Mesenchymal stem cell (in vitro differentiated cells and primary cell): ENCODE measurements around the gene PPP1R9A.

Experiments
- DNase-seq: peaks from one replicate; pipeline ENCODE4 v3.0.0-alpha.2; 2013
- H2AFZ ChIP-seq: one replicate; pipeline ENCODE4 v1.6.1; 2013; ENCODE audit warnings: low read depth, mild to moderate bottlenecking, control low read depth, inconsistent platforms, low read length, moderate library complexity
- H2AK5ac ChIP-seq: 2 replicates; pipeline ENCODE4 v1.6.1; 2013; ENCODE audit warnings: low read length, moderate library complexity, mild to moderate bottlenecking, inconsistent platforms; ENCODE audit not compliant: severe bottlenecking
- H2BK120ac ChIP-seq: one replicate; pipeline ENCODE4 v1.6.1; 2013; ENCODE audit warnings: low read depth, mild to moderate bottlenecking, inconsistent platforms, low read length, moderate library complexity
- H2BK12ac ChIP-seq, 2 experiments: one replicate each; pipeline ENCODE4 v1.6.1; 2013; ENCODE audit warnings: inconsistent platforms in 2 of 2, low read length in 2 of 2, mild to moderate bottlenecking in 2 of 2, moderate library complexity in 2 of 2, control low read depth in 1 of 2
- H2BK15ac ChIP-seq: one replicate; pipeline ENCODE4 v1.6.1; 2013; ENCODE audit warnings: mild to moderate bottlenecking, low read depth, inconsistent platforms; ENCODE audit not compliant: poor library complexity, severe bottlenecking
- H2BK5ac ChIP-seq: 2 replicates; pipeline ENCODE4 v1.6.1; 2013; ENCODE audit warnings: low read depth, mild to moderate bottlenecking, low read length, control low read depth, inconsistent platforms; ENCODE audit not compliant: poor library complexity, severe bottlenecking
- H3K14ac ChIP-seq, 2 experiments: one replicate each; pipeline ENCODE4 v1.6.1; 2013; ENCODE audit warnings: inconsistent platforms in 2 of 2, low read length in 2 of 2, control low read depth in 1 of 2, mild to moderate bottlenecking in 1 of 2, moderate library complexity in 1 of 2
- H3K18ac ChIP-seq, 2 experiments: one replicate each; pipeline ENCODE4 v1.6.1; 2013; ENCODE audit warnings: inconsistent platforms in 2 of 2, low read length in 2 of 2, control low read depth in 1 of 2, low read depth in 1 of 2, mild to moderate bottlenecking in 1 of 2
- H3K23ac ChIP-seq, 2 experiments: one replicate each; pipeline ENCODE4 v1.6.1; 2013; ENCODE audit warnings: inconsistent platforms in 2 of 2, low read length in 2 of 2, mild to moderate bottlenecking in 2 of 2, moderate library complexity in 2 of 2, control low read depth in 1 of 2
- H3K27ac ChIP-seq: 2 replicates; pipeline ENCODE4 v1.5.1; 2013; ENCODE audit warnings: mild to moderate bottlenecking, moderate library complexity, low read length, control low read depth, inconsistent platforms; ENCODE audit not compliant: poor library complexity, severe bottlenecking
- H3K27me3 ChIP-seq, 2 experiments: 2 replicates each; pipeline versions ENCODE4 v1.6.1 to v1.7.0; 2013; ENCODE audit warnings: low read length in 2 of 2, mild to moderate bottlenecking in 2 of 2, moderate library complexity in 2 of 2, control low read depth in 1 of 2, inconsistent platforms in 1 of 2; ENCODE audit not compliant: control insufficient read depth in 1 of 2, insufficient read depth in 1 of 2
- H3K36me3 ChIP-seq, 2 experiments: 2 replicates each; pipeline versions ENCODE4 v1.6.1 to v1.7.0; 2013; ENCODE audit warnings: low read length in 2 of 2, control low read depth in 1 of 2, inconsistent platforms in 1 of 2, low read depth in 1 of 2, mild to moderate bottlenecking in 1 of 2; ENCODE audit not compliant: insufficient read depth in 2 of 2, control insufficient read depth in 1 of 2
- H3K4ac ChIP-seq, 2 experiments: one replicate each; pipeline ENCODE4 v1.6.1; 2013; ENCODE audit warnings: inconsistent platforms in 2 of 2, low read length in 2 of 2, mild to moderate bottlenecking in 2 of 2, moderate library complexity in 2 of 2, control low read depth in 1 of 2, low read depth in 1 of 2
- H3K4me1 ChIP-seq: 2 replicates; pipeline ENCODE4 v1.6.1; 2013; ENCODE audit warnings: low read depth, low read length, control low read depth; ENCODE audit not compliant: control insufficient read depth, insufficient read depth
- H3K4me2 ChIP-seq: 2 replicates; pipeline ENCODE4 v1.6.1; 2013; ENCODE audit warnings: low read length, mild to moderate bottlenecking, inconsistent platforms; ENCODE audit not compliant: poor library complexity, severe bottlenecking
- H3K4me3 ChIP-seq, 2 experiments: 2 replicates each; pipeline versions ENCODE4 v1.5.1 to v1.7.0; 2013; ENCODE audit warnings: low read length in 2 of 2, mild to moderate bottlenecking in 2 of 2, control low read depth in 1 of 2, low read depth in 1 of 2; ENCODE audit not compliant: insufficient read depth in 1 of 2
- H3K79me1 ChIP-seq: replicated peaks from 2 replicates; pipeline ENCODE4 v1.6.1; 2013; ENCODE audit warnings: mild to moderate bottlenecking, control low read depth, low read length, inconsistent platforms; ENCODE audit not compliant: poor library complexity, severe bottlenecking
- H3K9ac ChIP-seq: 2 replicates; pipeline ENCODE4 v1.7.0; 2013; ENCODE audit warnings: mild to moderate bottlenecking, low read length, moderate library complexity
- H3K9me3 ChIP-seq: 2 replicates; pipeline ENCODE4 v1.7.0; 2013; ENCODE audit warnings: mild to moderate bottlenecking, low read length; ENCODE audit not compliant: control insufficient read depth
- H4K8ac ChIP-seq: one replicate; pipeline ENCODE4 v1.6.1; 2013; ENCODE audit warnings: inconsistent platforms, mild to moderate bottlenecking, low read length, moderate library complexity
- H4K91ac ChIP-seq: one replicate; pipeline ENCODE4 v1.6.1; 2013; ENCODE audit warnings: mild to moderate bottlenecking, low read length, inconsistent platforms
- WGBS: methylation state at CpG from one replicate; pipeline ENCODE4 v1.1.7; 2013; ENCODE audit warnings: mixed read lengths; 5-methylcytosine and 5-hydroxymethylcytosine counted together

The PPP1R9A gene

GRCh38 chr7:95317966-95318365 lies 410.6 kb downstream of the PPP1R9A start:
- H3K4me1 ChIP-seq: no peaks in the 10 kb centered on the region
- H3K18ac ChIP-seq: no peak overlapping the region
- WGBS: no CpG with 5 or more reads among the region's 3 CpGs
- no peak overlapping the region for H4K91ac ChIP-seq
- no peak overlapping the region for H2BK15ac ChIP-seq
- no peak overlapping the region for H3K4ac ChIP-seq
- no peak overlapping the region for H2AFZ ChIP-seq
- no peak overlapping the region for H3K23ac ChIP-seq
- no peak overlapping the region for H4K8ac ChIP-seq
- peaks cover 0 to 3% of the 10 kb centered on the region in 2 experiments for H3K27me3 ChIP-seq
- H3K14ac ChIP-seq: no peak overlapping the region
- no peak overlapping the region for H2BK12ac ChIP-seq
- no peaks in the 10 kb centered on the region for H3K79me1 ChIP-seq
- H2AK5ac ChIP-seq: no peak overlapping the region
- H2BK120ac ChIP-seq: no peak overlapping the region
- no peak overlapping the region for H3K4me3 ChIP-seq
- H3K27ac ChIP-seq: no peak overlapping the region
- H2BK5ac ChIP-seq: no peak overlapping the region
- no peaks in the 10 kb centered on the region for H3K9me3 ChIP-seq
- DNase-seq: no peak
- no peak overlapping the region for H3K4me2 ChIP-seq
- H3K36me3 ChIP-seq: no peaks in the 10 kb centered on the region
- H3K9ac ChIP-seq: no peak overlapping the region

GRCh38 chr7:95318501-95319100 lies 411.2 kb downstream of the PPP1R9A start:
- Histone ChIP-seq H2BK120ac (no peak overlapping the region), H3K14ac (no peak overlapping the region), H2BK5ac (no peak overlapping the region), H2BK15ac (no peak overlapping the region), H3K4me2 (no peak overlapping the region), H3K4ac (no peak overlapping the region), H4K8ac (no peak overlapping the region), H3K36me3 (no peaks in the 10 kb centered on the region), H2AFZ (no peak overlapping the region), H3K27me3 (peaks cover 0 to 3% of the 10 kb centered on the region in 2 experiments), H3K18ac (no peak overlapping the region), H2AK5ac (no peak overlapping the region), H3K9ac (no peak overlapping the region), H2BK12ac (no peak overlapping the region), H3K23ac (no peak overlapping the region), H3K27ac (no peak overlapping the region), H3K4me3 (no peak overlapping the region), H3K9me3 (no peaks in the 10 kb centered on the region), H4K91ac (no peak overlapping the region), H3K4me1 (no peaks in the 10 kb centered on the region), H3K79me1 (no peaks in the 10 kb centered on the region)
- DNase-seq: no peak
- WGBS: 98% methylated on average over 3 of the region's 8 CpGs

DNA sequence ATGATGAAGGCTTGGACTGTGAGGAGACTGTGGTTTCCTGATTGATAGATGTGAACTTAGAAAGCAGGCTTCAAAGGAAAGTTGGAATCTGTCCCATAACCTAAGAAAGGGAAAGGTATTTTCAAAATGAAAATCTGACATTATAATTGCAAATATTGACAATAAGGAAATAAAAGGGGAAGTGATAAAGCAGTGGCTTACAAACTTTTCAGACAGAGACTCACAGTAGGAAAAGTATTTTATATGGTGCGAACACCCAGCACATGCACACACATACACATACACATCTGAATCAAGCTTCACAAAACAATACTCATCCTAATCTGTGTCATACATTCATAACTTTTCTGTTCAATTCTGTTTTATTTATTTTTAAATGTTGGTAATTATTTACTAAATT lies 412.2 kb downstream of the PPP1R9A start:
- Histone ChIP-seq H3K4ac (no peak overlapping the region), H3K27ac (no peak overlapping the region), H3K36me3 (no peaks in the 10 kb centered on the region), H2BK15ac (no peak overlapping the region), H3K18ac (no peak overlapping the region), H3K14ac (no peak overlapping the region), H3K23ac (no peak overlapping the region), H2AK5ac (no peak overlapping the region), H3K4me1 (peaks cover 4% of the 10 kb centered on the region), H3K9me3 (no peaks in the 10 kb centered on the region), H4K91ac (no peak overlapping the region), H2BK120ac (no peak overlapping the region), H3K9ac (no peak overlapping the region), H2BK12ac (no peak overlapping the region), H3K79me1 (no peaks in the 10 kb centered on the region), H2AFZ (no peak overlapping the region), H3K27me3 (peaks cover 0 to 9% of the 10 kb centered on the region in 2 experiments), H4K8ac (no peak overlapping the region), H3K4me3 (no peak overlapping the region), H3K4me2 (no peak overlapping the region), H2BK5ac (no peak overlapping the region)
- WGBS: no CpG with 5 or more reads among the region's 1 CpG
- no peak for DNase-seq

DNA sequence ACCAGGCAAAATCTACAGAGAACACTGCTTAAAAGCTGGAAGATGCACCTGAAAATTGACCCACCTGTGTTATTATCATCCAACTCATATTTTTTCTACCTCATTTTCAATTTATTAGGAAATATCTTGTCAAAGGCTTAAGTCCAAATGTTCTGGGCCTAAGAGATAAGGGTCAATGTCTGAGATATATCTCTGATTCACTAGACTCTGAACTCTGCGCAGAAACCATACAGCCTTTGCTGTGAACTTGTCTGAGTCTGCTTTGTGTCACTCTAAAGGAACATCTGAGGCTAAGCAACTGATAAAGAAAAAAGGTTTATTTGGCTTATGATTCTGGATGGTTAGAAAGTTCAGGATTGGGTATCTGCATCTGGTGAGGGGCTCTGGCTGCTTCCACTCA lies 413.3 kb downstream of the PPP1R9A start:
- H3K9ac ChIP-seq: no peak overlapping the region
- WGBS: 91% methylated on average over 1 of the region's 1 CpG
- H2BK15ac ChIP-seq: no peak overlapping the region

More for the DNA sequence above, 413.3 kb downstream of the PPP1R9A start:
- DNase-seq: no peak
- Histone ChIP-seq H3K4me1 (peaks cover 4% of the 10 kb centered on the region), H3K4ac (no peak overlapping the region), H4K91ac (no peak overlapping the region), H3K79me1 (no peaks in the 10 kb centered on the region), H2BK120ac (no peak overlapping the region), H4K8ac (no peak overlapping the region), H3K4me2 (no peak overlapping the region), H3K27ac (no peak overlapping the region), H2BK12ac (no peak overlapping the region), H2AFZ (no peak overlapping the region), H3K23ac (no peak overlapping the region), H3K18ac (no peak overlapping the region), H3K27me3 (peaks cover 0 to 18% of the 10 kb centered on the region in 2 experiments), H2BK5ac (no peak overlapping the region), H2AK5ac (no peak overlapping the region), H3K4me3 (no peak overlapping the region), H3K36me3 (no peaks in the 10 kb centered on the region), H3K9me3 (no peaks in the 10 kb centered on the region), H3K14ac (no peak overlapping the region)
